ENCODE data around the gene RYR2.

Gene RYR2

GRCh38 chr1:237610157-237610556 lies 568.2 kb downstream of the RYR2 start:
- DNase-seq: no peak
- Mint-ChIP-seq H3K27me3 (peaks cover 0 to 6% of the 10 kb centered on the region in 2 donors), H3K4me1 (ENCODE audit: low read depth in 2 of 2) (no peaks in the 10 kb centered on the region), H3K9me3 (peaks cover 0 to 3% of the 10 kb centered on the region in 2 donors), H3K36me3 (ENCODE audit: insufficient read depth) (no peaks in the 10 kb centered on the region), H3K4me3 (no peak overlapping the region), H3K27ac (no peak overlapping the region)
- ATAC-seq (replicated peaks): no peak

- no peaks in the 10 kb centered on the region for H3K4me1 Mint-ChIP-seq (ENCODE audit: low read depth in 2 of 2)
- no peak for ATAC-seq (replicated peaks)
- peaks cover 0 to 3% of the 10 kb centered on the region in 2 donors for H3K9me3 Mint-ChIP-seq
- DNase-seq: no peak
- no peaks in the 10 kb centered on the region for H3K36me3 Mint-ChIP-seq (ENCODE audit: insufficient read depth)
- no peak overlapping the region for H3K4me3 Mint-ChIP-seq
- peaks cover 0 to 4% of the 10 kb centered on the region in 2 donors for H3K27me3 Mint-ChIP-seq
- H3K27ac Mint-ChIP-seq: no peak overlapping the region
Measured at GRCh38 chr1:237613984-237614383, 572.0 kb downstream of the RYR2 start.

- Mint-ChIP-seq H3K36me3 (ENCODE audit: insufficient read depth) (peaks cover 2% of the 10 kb centered on the region), H3K27ac (no peak overlapping the region), H3K4me1 (ENCODE audit: low read depth in 2 of 2) (no peaks in the 10 kb centered on the region), H3K9me3 (peaks cover 0 to 3% of the 10 kb centered on the region in 2 donors), H3K27me3 (peaks cover 0 to 4% of the 10 kb centered on the region in 2 donors), H3K4me3 (no peak overlapping the region)
- ATAC-seq (replicated peaks) (no peak), DNase-seq (no peak)
Measured at GRCh38 chr1:237619553-237619952, 577.6 kb downstream of the RYR2 start.

- Mint-ChIP-seq H3K9me3 (peaks cover 0 to 7% of the 10 kb centered on the region in 2 donors), H3K27me3 (peaks cover 0 to 6% of the 10 kb centered on the region in 2 donors), H3K36me3 (ENCODE audit: insufficient read depth) (no peaks in the 10 kb centered on the region), H3K4me1 (ENCODE audit: low read depth in 2 of 2) (no peaks in the 10 kb centered on the region), H3K4me3 (no peak overlapping the region), H3K27ac (no peak overlapping the region)
- ATAC-seq (replicated peaks) (no peak), DNase-seq (no peak)
Measured at GRCh38 chr1:237634922-237635321, 592.9 kb downstream of the RYR2 start.

- Mint-ChIP-seq H3K27ac (no peak overlapping the region), H3K36me3 (ENCODE audit: insufficient read depth) (no peaks in the 10 kb centered on the region), H3K9me3 (peaks cover 0 to 6% of the 10 kb centered on the region in 2 donors), H3K4me1 (ENCODE audit: low read depth in 2 of 2) (no peaks in the 10 kb centered on the region), H3K27me3 (peaks cover 0 to 6% of the 10 kb centered on the region in 2 donors), H3K4me3 (no peak overlapping the region)
- ATAC-seq (replicated peaks) (no peak), DNase-seq (no peak)
Measured at GRCh38 chr1:237638555-237638954, 596.6 kb downstream of the RYR2 start.

GRCh38 chr1:237640011-237640671 lies 598.2 kb downstream of the RYR2 start:
- Mint-ChIP-seq H3K27me3 (peaks cover 0 to 6% of the 10 kb centered on the region in 2 donors), H3K4me3 (no peak overlapping the region), H3K9me3 (no peaks in the 10 kb centered on the region), H3K36me3 (ENCODE audit: insufficient read depth) (no peaks in the 10 kb centered on the region), H3K27ac (no peak overlapping the region), H3K4me1 (ENCODE audit: low read depth in 2 of 2) (no peaks in the 10 kb centered on the region)
- ATAC-seq (replicated peaks): no peak
- DNase-seq: no peak

GRCh38 chr1:237640966-237641365 lies 599.0 kb downstream of the RYR2 start:
- Mint-ChIP-seq H3K4me1 (ENCODE audit: low read depth in 2 of 2) (no peaks in the 10 kb centered on the region), H3K9me3 (no peaks in the 10 kb centered on the region), H3K36me3 (ENCODE audit: insufficient read depth) (no peaks in the 10 kb centered on the region), H3K4me3 (no peak overlapping the region), H3K27me3 (peaks cover 0 to 6% of the 10 kb centered on the region in 2 donors), H3K27ac (no peak overlapping the region)
- ATAC-seq (replicated peaks) (no peak), DNase-seq (no peak)

- Mint-ChIP-seq H3K27me3 (no peaks in the 10 kb centered on the region), H3K9me3 (no peaks in the 10 kb centered on the region), H3K4me1 (ENCODE audit: low read depth in 2 of 2) (no peaks in the 10 kb centered on the region), H3K27ac (no peak overlapping the region), H3K4me3 (no peak overlapping the region), H3K36me3 (ENCODE audit: insufficient read depth) (no peaks in the 10 kb centered on the region)
- ATAC-seq (replicated peaks) (no peak), DNase-seq (no peak)
Measured at GRCh38 chr1:237650809-237651208, 608.8 kb downstream of the RYR2 start.

- Mint-ChIP-seq H3K4me1 (ENCODE audit: low read depth in 2 of 2) (no peaks in the 10 kb centered on the region), H3K27me3 (no peaks in the 10 kb centered on the region), H3K27ac (no peak overlapping the region), H3K9me3 (no peaks in the 10 kb centered on the region), H3K36me3 (ENCODE audit: insufficient read depth) (no peaks in the 10 kb centered on the region), H3K4me3 (no peak overlapping the region)
- no peak for ATAC-seq (replicated peaks)
- DNase-seq: no peak
Measured at GRCh38 chr1:237655778-237656177, 613.8 kb downstream of the RYR2 start.

GRCh38 chr1:237664348-237664747 lies 622.4 kb downstream of the RYR2 start:
- no peaks in the 10 kb centered on the region for H3K27me3 Mint-ChIP-seq
- no peaks in the 10 kb centered on the region for H3K4me1 Mint-ChIP-seq (ENCODE audit: low read depth in 2 of 2)
- peaks cover 4% of the 10 kb centered on the region for H3K36me3 Mint-ChIP-seq (ENCODE audit: insufficient read depth)
- no peak for ATAC-seq (replicated peaks)
- H3K27ac Mint-ChIP-seq: no peak overlapping the region
- no peak overlapping the region for H3K4me3 Mint-ChIP-seq
- no peaks in the 10 kb centered on the region for H3K9me3 Mint-ChIP-seq
- DNase-seq: no peak

- H3K9me3 Mint-ChIP-seq: no peaks in the 10 kb centered on the region
- DNase-seq: no peak
- H3K27me3 Mint-ChIP-seq: no peaks in the 10 kb centered on the region
- no peaks in the 10 kb centered on the region for H3K4me1 Mint-ChIP-seq (ENCODE audit: low read depth in 2 of 2)
- no peak for ATAC-seq (replicated peaks)
- peaks cover under 1% of the 10 kb centered on the region for H3K36me3 Mint-ChIP-seq (ENCODE audit: insufficient read depth)
- no peak overlapping the region for H3K27ac Mint-ChIP-seq
- H3K4me3 Mint-ChIP-seq: no peak overlapping the region
Measured at GRCh38 chr1:237670302-237670701, 628.3 kb downstream of the RYR2 start.

GRCh38 chr1:237671262-237671661 lies 629.3 kb downstream of the RYR2 start:
- H3K27me3 Mint-ChIP-seq: no peaks in the 10 kb centered on the region
- H3K36me3 Mint-ChIP-seq (ENCODE audit: insufficient read depth): no peaks in the 10 kb centered on the region
- H3K9me3 Mint-ChIP-seq: no peaks in the 10 kb centered on the region
- H3K27ac Mint-ChIP-seq: peak overlapping the region in 1 of 2 donors; percentile 23
- ATAC-seq (replicated peaks) (no peak), DNase-seq (no peak)
- H3K4me1 Mint-ChIP-seq (ENCODE audit: low read depth in 2 of 2): no peaks in the 10 kb centered on the region
- no peak overlapping the region for H3K4me3 Mint-ChIP-seq

- Mint-ChIP-seq H3K9me3 (no peaks in the 10 kb centered on the region), H3K27ac (no peak overlapping the region), H3K27me3 (no peaks in the 10 kb centered on the region), H3K4me3 (no peak overlapping the region), H3K36me3 (ENCODE audit: insufficient read depth) (no peaks in the 10 kb centered on the region), H3K4me1 (ENCODE audit: low read depth in 2 of 2) (no peaks in the 10 kb centered on the region)
- DNase-seq (no peak), ATAC-seq (replicated peaks) (no peak)
Measured at GRCh38 chr1:237671935-237672334, 630.0 kb downstream of the RYR2 start.

- H3K27ac Mint-ChIP-seq: no peak overlapping the region
- H3K27me3 Mint-ChIP-seq: no peaks in the 10 kb centered on the region
- no peaks in the 10 kb centered on the region for H3K4me1 Mint-ChIP-seq (ENCODE audit: low read depth in 2 of 2)
- DNase-seq: no peak
- ATAC-seq (replicated peaks): no peak
- no peaks in the 10 kb centered on the region for H3K9me3 Mint-ChIP-seq
- no peaks in the 10 kb centered on the region for H3K36me3 Mint-ChIP-seq (ENCODE audit: insufficient read depth)
- no peak overlapping the region for H3K4me3 Mint-ChIP-seq
Measured at GRCh38 chr1:237672748-237673147, 630.8 kb downstream of the RYR2 start.
